ENCODE results near the gene CLEC20A.

- no peak for TF ChIP-seq CTCF (IDR thresholded peaks at IDR 0.05)
- no peak for TF ChIP-seq POLR2A (IDR thresholded peaks at IDR 0.05)
These were observed 19.3 kb upstream of the CLEC20A start for GRCh38 chr1:178516110-178516509.
